Measurements from ENCODE around the gene HAAO. TPM values are rescaled to one million over a fixed set of nuclear protein-coding genes. Genes with fewer than 3 reads are reported as not detected.

Gene HAAO
- total and polyA plus RNA-seq, 2 of the 13 experiments (the other 11 are each of a cell fraction or from before 2014, with no cell fraction given), result 36.1 to 42.7 TPM

DNA sequence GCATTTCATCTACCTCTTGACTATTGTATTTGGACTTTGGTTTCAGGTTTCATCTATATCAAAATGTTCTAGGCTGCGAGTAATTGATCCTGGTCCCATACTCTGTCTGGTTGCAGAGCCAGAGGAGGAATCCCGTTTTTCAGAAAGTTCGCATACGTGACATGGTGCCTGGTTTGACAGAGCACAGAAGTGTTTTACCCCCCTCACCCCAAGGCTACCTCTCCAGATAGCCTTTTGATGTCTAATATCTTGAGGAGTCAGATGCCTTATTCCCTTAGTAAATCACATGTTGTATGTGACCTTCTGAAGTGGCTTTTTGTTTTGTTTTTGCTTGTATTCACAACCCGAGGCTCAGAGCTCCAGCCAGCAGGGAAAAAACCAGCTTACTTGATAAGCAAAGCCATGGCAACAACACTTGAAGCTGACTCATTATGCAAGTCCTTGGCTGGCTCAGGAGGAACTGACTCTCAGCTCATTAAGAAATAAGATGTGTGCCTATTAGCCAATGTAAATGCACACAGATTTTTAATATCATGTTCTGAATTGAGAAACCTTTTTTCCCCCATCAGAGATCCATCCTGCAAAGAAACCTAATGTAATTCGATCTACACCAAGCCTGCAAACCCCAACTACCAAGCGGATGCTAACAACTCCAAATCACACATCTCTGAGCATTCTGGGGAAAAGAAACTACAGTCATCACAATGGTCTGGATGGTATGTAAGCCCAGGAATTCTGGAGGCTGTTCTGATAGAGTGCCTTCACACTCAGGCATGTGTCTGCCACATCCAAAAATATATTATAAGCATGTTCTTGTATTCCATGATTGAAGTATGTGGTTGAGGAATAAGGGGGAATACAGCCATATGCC is 69.8 kb downstream of the HAAO start (continued):
- no peak for TF ChIP-seq ZNF142 (CRISPR knock-in tag; IDR thresholded peaks at IDR 0.05)
- no peak for TF ChIP-seq PCBP2 (optimal IDR thresholded peaks at IDR 0.05; ENCODE audit: low read depth, low read length, poor library complexity, severe bottlenecking)
- TF ChIP-seq, protein P1, sequence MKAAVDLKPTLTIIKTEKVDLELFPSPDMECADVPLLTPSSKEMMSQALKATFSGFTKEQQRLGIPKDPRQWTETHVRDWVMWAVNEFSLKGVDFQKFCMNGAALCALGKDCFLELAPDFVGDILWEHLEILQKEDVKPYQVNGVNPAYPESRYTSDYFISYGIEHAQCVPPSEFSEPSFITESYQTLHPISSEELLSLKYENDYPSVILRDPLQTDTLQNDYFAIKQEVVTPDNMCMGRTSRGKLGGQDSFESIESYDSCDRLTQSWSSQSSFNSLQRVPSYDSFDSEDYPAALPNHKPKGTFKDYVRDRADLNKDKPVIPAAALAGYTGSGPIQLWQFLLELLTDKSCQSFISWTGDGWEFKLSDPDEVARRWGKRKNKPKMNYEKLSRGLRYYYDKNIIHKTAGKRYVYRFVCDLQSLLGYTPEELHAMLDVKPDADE (CRISPR knock-in tag; IDR thresholded peaks at IDR 0.05), result no peak
- no peak for TF ChIP-seq ZFP36L2 (CRISPR knock-in tag; IDR thresholded peaks at IDR 0.05)
- TF ChIP-seq, protein P2, sequence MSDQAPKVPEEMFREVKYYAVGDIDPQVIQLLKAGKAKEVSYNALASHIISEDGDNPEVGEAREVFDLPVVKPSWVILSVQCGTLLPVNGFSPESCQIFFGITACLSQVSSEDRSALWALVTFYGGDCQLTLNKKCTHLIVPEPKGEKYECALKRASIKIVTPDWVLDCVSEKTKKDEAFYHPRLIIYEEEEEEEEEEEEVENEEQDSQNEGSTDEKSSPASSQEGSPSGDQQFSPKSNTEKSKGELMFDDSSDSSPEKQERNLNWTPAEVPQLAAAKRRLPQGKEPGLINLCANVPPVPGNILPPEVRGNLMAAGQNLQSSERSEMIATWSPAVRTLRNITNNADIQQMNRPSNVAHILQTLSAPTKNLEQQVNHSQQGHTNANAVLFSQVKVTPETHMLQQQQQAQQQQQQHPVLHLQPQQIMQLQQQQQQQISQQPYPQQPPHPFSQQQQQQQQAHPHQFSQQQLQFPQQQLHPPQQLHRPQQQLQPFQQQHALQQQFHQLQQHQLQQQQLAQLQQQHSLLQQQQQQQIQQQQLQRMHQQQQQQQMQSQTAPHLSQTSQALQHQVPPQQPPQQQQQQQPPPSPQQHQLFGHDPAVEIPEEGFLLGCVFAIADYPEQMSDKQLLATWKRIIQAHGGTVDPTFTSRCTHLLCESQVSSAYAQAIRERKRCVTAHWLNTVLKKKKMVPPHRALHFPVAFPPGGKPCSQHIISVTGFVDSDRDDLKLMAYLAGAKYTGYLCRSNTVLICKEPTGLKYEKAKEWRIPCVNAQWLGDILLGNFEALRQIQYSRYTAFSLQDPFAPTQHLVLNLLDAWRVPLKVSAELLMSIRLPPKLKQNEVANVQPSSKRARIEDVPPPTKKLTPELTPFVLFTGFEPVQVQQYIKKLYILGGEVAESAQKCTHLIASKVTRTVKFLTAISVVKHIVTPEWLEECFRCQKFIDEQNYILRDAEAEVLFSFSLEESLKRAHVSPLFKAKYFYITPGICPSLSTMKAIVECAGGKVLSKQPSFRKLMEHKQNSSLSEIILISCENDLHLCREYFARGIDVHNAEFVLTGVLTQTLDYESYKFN (CRISPR knock-in tag; conservative IDR thresholded peaks at IDR 0.05), result no peak
- TF ChIP-seq KDM6A (CRISPR knock-in tag; IDR thresholded peaks at IDR 0.05; ENCODE audit: low read depth), result no peak
- no peak for TF ChIP-seq ZNF879 (CRISPR knock-in tag; IDR thresholded peaks at IDR 0.05)
- TF ChIP-seq HIC2 (CRISPR knock-in tag; IDR thresholded peaks at IDR 0.05; ENCODE audit: low read depth), result no peak
- TF ChIP-seq, protein P3, sequence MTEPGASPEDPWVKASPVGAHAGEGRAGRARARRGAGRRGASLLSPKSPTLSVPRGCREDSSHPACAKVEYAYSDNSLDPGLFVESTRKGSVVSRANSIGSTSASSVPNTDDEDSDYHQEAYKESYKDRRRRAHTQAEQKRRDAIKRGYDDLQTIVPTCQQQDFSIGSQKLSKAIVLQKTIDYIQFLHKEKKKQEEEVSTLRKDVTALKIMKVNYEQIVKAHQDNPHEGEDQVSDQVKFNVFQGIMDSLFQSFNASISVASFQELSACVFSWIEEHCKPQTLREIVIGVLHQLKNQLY (CRISPR knock-in tag; IDR thresholded peaks at IDR 0.05), result no peak
- TF ChIP-seq MEIS1 (CRISPR knock-in tag; IDR thresholded peaks at IDR 0.05; ENCODE audit: borderline replicate concordance), result no peak
- TF ChIP-seq, protein P4, sequence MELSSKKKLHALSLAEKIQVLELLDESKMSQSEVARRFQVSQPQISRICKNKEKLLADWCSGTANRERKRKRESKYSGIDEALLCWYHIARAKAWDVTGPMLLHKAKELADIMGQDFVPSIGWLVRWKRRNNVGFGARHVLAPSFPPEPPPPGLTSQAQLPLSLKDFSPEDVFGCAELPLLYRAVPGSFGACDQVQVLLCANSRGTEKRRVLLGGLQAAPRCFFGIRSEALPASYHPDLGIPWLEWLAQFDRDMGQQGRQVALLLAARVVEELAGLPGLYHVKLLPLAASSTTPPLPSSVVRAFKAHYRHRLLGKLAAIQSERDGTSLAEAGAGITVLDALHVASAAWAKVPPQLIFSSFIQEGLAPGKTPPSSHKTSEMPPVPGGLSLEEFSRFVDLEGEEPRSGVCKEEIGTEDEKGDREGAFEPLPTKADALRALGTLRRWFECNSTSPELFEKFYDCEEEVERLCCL (CRISPR knock-in tag; IDR thresholded peaks at IDR 0.05; ENCODE audit: borderline replicate concordance), result no peak
